Fibroblast of skin of right biceps (primary cell): ENCODE results near the gene IRAK1.
"Not testable (repeated sequence)": the region's sequence is repeated elsewhere in the genome, so short reads cannot be mapped to it uniquely, and the experiment has no call there.

Source experiments
- DNase-seq: peaks from one replicate; pipeline ENCODE4 v3.0.0-alpha.2; 2013

Gene IRAK1

GRCh38 chrX:153993978-153994377 lies 25.7 kb downstream of the IRAK1 start:
- DNase-seq, result no peak

GRCh38 chrX:153993079-153993478 lies 26.6 kb downstream of the IRAK1 start:
- no peak for DNase-seq

GRCh38 chrX:153992180-153992579 lies 27.5 kb downstream of the IRAK1 start:
- no peak for DNase-seq

- DNase-seq, result no peak
Measured at GRCh38 chrX:153991013-153991580, 28.6 kb downstream of the IRAK1 start.

GRCh38 chrX:153989973-153990655 lies 29.6 kb downstream of the IRAK1 start:
- DNase-seq, result no peak

- DNase-seq, result no peak
Measured at GRCh38 chrX:153988493-153988892, 31.2 kb downstream of the IRAK1 start.

GRCh38 chrX:153984351-153985178 lies 35.1 kb downstream of the IRAK1 start:
- no peak for DNase-seq

GRCh38 chrX:153983321-153983801 lies 36.3 kb downstream of the IRAK1 start:
- no peak for DNase-seq

- no peak for DNase-seq
Measured at GRCh38 chrX:153981771-153982533, 37.8 kb downstream of the IRAK1 start.

- no peak for DNase-seq
Measured at GRCh38 chrX:153981231-153981630, 38.5 kb downstream of the IRAK1 start.

GRCh38 chrX:153980394-153980793 lies 39.3 kb downstream of the IRAK1 start:
- DNase-seq, result not testable (repeated sequence)

GRCh38 chrX:153974726-153975286 lies 44.9 kb downstream of the IRAK1 start:
- DNase-seq, result no peak

- no peak for DNase-seq
Measured at GRCh38 chrX:153974003-153974725, 45.5 kb downstream of the IRAK1 start.

GRCh38 chrX:153973127-153974002 lies 46.3 kb downstream of the IRAK1 start:
- no peak for DNase-seq

- peak; percentile 93 for DNase-seq
Measured at GRCh38 chrX:153972368-153973126, 47.2 kb downstream of the IRAK1 start, which contains the start of gene TMEM187. Gene TMEM187 (plus strand): TSS chrX:153972754. CDS start chrX:153982063, 9,309 bp downstream.

- peak; percentile 92 for DNase-seq
Measured at GRCh38 chrX:153971450-153972367, 48.0 kb downstream of the IRAK1 start, which contains the start of gene HCFC1. Gene HCFC1 (minus strand): TSS chrX:153971818. CDS start chrX:153970840, 978 bp downstream.

- peak; percentile 90 for DNase-seq
Measured at GRCh38 chrX:153971124-153971449, 48.6 kb downstream of the IRAK1 start.

- peak; percentile 81 for DNase-seq
Measured at GRCh38 chrX:153970357-153971123, 49.2 kb downstream of the IRAK1 start.
